Activated T-helper 1 cell treated with anti-CD3 and anti-CD28 coated beads, Interleukin-12 subunit alpha, Interleukin-12 subunit beta, Interleukin-2, Interleukin-4 antibody, amounts not matched to agents 30 ng/mL and 10 ng/mL and 1 ng/mL, durations not matched to agents 14 hours and 24 hours and 36 hours (primary cell): ENCODE data around the gene KIAA1755. TPM values are rescaled to one million over a fixed set of nuclear protein-coding genes. Genes with fewer than 3 reads are reported as not detected.
"Not testable (repeated sequence)": the region's sequence is repeated elsewhere in the genome, so short reads cannot be mapped to it uniquely, and the experiment has no call there.

ENCODE experiments used
- DNase-seq: peaks from one replicate; pipeline ENCODE4 v3.0.0; 2021; ENCODE audit warnings: low spot score
- H3K27ac Mint-ChIP-seq: one replicate; pipeline ENCODE4 v1.8.0; 2021; ENCODE audit warnings: mild to moderate bottlenecking, mixed read lengths
- H3K27me3 Mint-ChIP-seq: one replicate; pipeline ENCODE4 v1.8.0; 2022; ENCODE audit warnings: mild to moderate bottlenecking, moderate library complexity, mixed read lengths; ENCODE audit not compliant: insufficient read depth
- H3K36me3 Mint-ChIP-seq: one replicate; pipeline ENCODE4 v1.8.0; 2021; ENCODE audit warnings: low read depth, mixed read lengths
- H3K4me1 Mint-ChIP-seq: one replicate; pipeline ENCODE4 v1.8.0; 2021; ENCODE audit warnings: low read depth, mixed read lengths
- H3K4me3 Mint-ChIP-seq: one replicate; pipeline ENCODE4 v1.8.0; 2021; ENCODE audit warnings: mild to moderate bottlenecking, moderate library complexity, mixed read lengths
- H3K9me3 Mint-ChIP-seq: one replicate; pipeline ENCODE4 v1.8.0; 2021; ENCODE audit warnings: mixed read lengths
- intact Hi-C: fragments of 100-400 bp; cut with micrococcal nuclease; formaldehyde crosslinking; loops from one replicate; pipeline ENCODE4 v1.15.1; 2024
- total RNA-seq: library from RNA; stranded (reverse); gene quantifications from 2 replicates; pipeline ENCODE4 v1.2.3, GENCODE V29; 2022

The KIAA1755 gene
- total RNA-seq, 1 donor from 2014 or later, result not detected

GRCh38 chr20:38250609-38251008, 9.9 kb downstream of the KIAA1755 start:
- no peak for DNase-seq
- Mint-ChIP-seq H3K4me1 (no peaks in the 10 kb centered on the region), H3K4me3 (no peak overlapping the region), H3K27ac (no peak overlapping the region), H3K27me3 (peaks cover 2% of the 10 kb centered on the region), H3K9me3 (peaks cover 3% of the 10 kb centered on the region), H3K36me3 (no peaks in the 10 kb centered on the region)
- intact Hi-C loops, result no loop called here

- Mint-ChIP-seq H3K27me3 (no peaks in the 10 kb centered on the region), H3K4me1 (no peaks in the 10 kb centered on the region), H3K4me3 (no peak overlapping the region), H3K36me3 (no peaks in the 10 kb centered on the region), H3K9me3 (peaks cover 10% of the 10 kb centered on the region), H3K27ac (no peak overlapping the region)
- no peak for DNase-seq
- intact Hi-C loops, result no loop called here
Observed at GRCh38 chr20:38249536-38250310, 10.8 kb downstream of the KIAA1755 start.

- Mint-ChIP-seq H3K4me3 (no peak overlapping the region), H3K27me3 (no peaks in the 10 kb centered on the region), H3K36me3 (no peaks in the 10 kb centered on the region), H3K27ac (no peak overlapping the region), H3K9me3 (peaks cover 23% of the 10 kb centered on the region), H3K4me1 (no peaks in the 10 kb centered on the region)
- intact Hi-C loops, result no loop called here
- DNase-seq, result no peak
Observed at GRCh38 chr20:38248133-38248532, 12.4 kb downstream of the KIAA1755 start.

GRCh38 chr20:38247725-38248124, 12.8 kb downstream of the KIAA1755 start:
- H3K9me3 Mint-ChIP-seq, result peaks cover 27% of the 10 kb centered on the region
- H3K4me1 Mint-ChIP-seq, DNase-seq, H3K36me3 Mint-ChIP-seq, H3K27me3 Mint-ChIP-seq, H3K4me3 Mint-ChIP-seq, H3K27ac Mint-ChIP-seq, intact Hi-C loops: not testable (repeated sequence)

- Mint-ChIP-seq H3K27me3 (no peaks in the 10 kb centered on the region), H3K27ac (no peak overlapping the region), H3K9me3 (peaks cover 32% of the 10 kb centered on the region), H3K36me3 (no peaks in the 10 kb centered on the region), H3K4me1 (no peaks in the 10 kb centered on the region), H3K4me3 (no peak overlapping the region)
- intact Hi-C loops, result no loop called here
- no peak for DNase-seq
Observed at GRCh38 chr20:38247166-38247509, 13.4 kb downstream of the KIAA1755 start.

- Mint-ChIP-seq H3K27ac (no peak overlapping the region), H3K9me3 (peaks cover 35% of the 10 kb centered on the region), H3K4me1 (no peaks in the 10 kb centered on the region), H3K4me3 (no peak overlapping the region), H3K36me3 (no peaks in the 10 kb centered on the region), H3K27me3 (no peaks in the 10 kb centered on the region)
- intact Hi-C loops, result no loop called here
- DNase-seq, result no peak
Observed at GRCh38 chr20:38246357-38247165, 14.0 kb downstream of the KIAA1755 start.

- H3K4me1 Mint-ChIP-seq, result no peaks in the 10 kb centered on the region
- no peak for DNase-seq
Observed at GRCh38 chr20:38245753-38246152, 14.8 kb downstream of the KIAA1755 start.

GRCh38 chr20:38243709-38244020, 16.9 kb downstream of the KIAA1755 start:
- no peak overlapping the region for H3K4me3 Mint-ChIP-seq
- no peaks in the 10 kb centered on the region for H3K4me1 Mint-ChIP-seq
- no peak for DNase-seq
- peaks cover 41% of the 10 kb centered on the region for H3K9me3 Mint-ChIP-seq
- no peaks in the 10 kb centered on the region for H3K36me3 Mint-ChIP-seq
- no peak overlapping the region for H3K27ac Mint-ChIP-seq
- no peaks in the 10 kb centered on the region for H3K27me3 Mint-ChIP-seq
- intact Hi-C loops, result no loop called here

More at GRCh38 chr20:38245753-38246152, 14.8 kb downstream of the KIAA1755 start:
- H3K4me3 Mint-ChIP-seq, result no peak overlapping the region
- no peak overlapping the region for H3K27ac Mint-ChIP-seq
- no peaks in the 10 kb centered on the region for H3K36me3 Mint-ChIP-seq
- no peaks in the 10 kb centered on the region for H3K27me3 Mint-ChIP-seq
- intact Hi-C loops, result no loop called here
- peaks cover 35% of the 10 kb centered on the region for H3K9me3 Mint-ChIP-seq

GRCh38 chr20:38242848-38243708, 17.5 kb downstream of the KIAA1755 start:
- DNase-seq, result no peak
- intact Hi-C loops, result no loop called here
- no peaks in the 10 kb centered on the region for H3K27me3 Mint-ChIP-seq
- no peak overlapping the region for H3K27ac Mint-ChIP-seq
- H3K4me1 Mint-ChIP-seq, result no peaks in the 10 kb centered on the region
- peaks cover 41% of the 10 kb centered on the region for H3K9me3 Mint-ChIP-seq
- H3K4me3 Mint-ChIP-seq, result no peak overlapping the region
- no peaks in the 10 kb centered on the region for H3K36me3 Mint-ChIP-seq

- no peak for DNase-seq
- no peak overlapping the region for H3K4me3 Mint-ChIP-seq
- H3K4me1 Mint-ChIP-seq, result no peaks in the 10 kb centered on the region
- intact Hi-C loops, result no loop called here
- H3K9me3 Mint-ChIP-seq, result peaks cover 41% of the 10 kb centered on the region
- H3K27ac Mint-ChIP-seq, result no peak overlapping the region
- no peaks in the 10 kb centered on the region for H3K36me3 Mint-ChIP-seq
- H3K27me3 Mint-ChIP-seq, result no peaks in the 10 kb centered on the region
Observed at GRCh38 chr20:38241201-38241600, 19.3 kb downstream of the KIAA1755 start.

GRCh38 chr20:38239441-38239840, 21.1 kb downstream of the KIAA1755 start:
- Mint-ChIP-seq H3K4me3 (no peak overlapping the region), H3K4me1 (no peaks in the 10 kb centered on the region), H3K9me3 (peaks cover 31% of the 10 kb centered on the region), H3K27ac (no peak overlapping the region), H3K36me3 (no peaks in the 10 kb centered on the region), H3K27me3 (no peaks in the 10 kb centered on the region)
- intact Hi-C loops, result no loop called here
- no peak for DNase-seq

GRCh38 chr20:38238829-38239228, 21.7 kb downstream of the KIAA1755 start:
- H3K27me3 Mint-ChIP-seq, result no peaks in the 10 kb centered on the region
- DNase-seq, result no peak
- no peaks in the 10 kb centered on the region for H3K36me3 Mint-ChIP-seq
- no peak overlapping the region for H3K4me3 Mint-ChIP-seq
- H3K27ac Mint-ChIP-seq, result no peak overlapping the region
- peaks cover 25% of the 10 kb centered on the region for H3K9me3 Mint-ChIP-seq
- intact Hi-C loops, result no loop called here
- no peaks in the 10 kb centered on the region for H3K4me1 Mint-ChIP-seq

- Mint-ChIP-seq H3K4me3 (no peak overlapping the region), H3K4me1 (no peaks in the 10 kb centered on the region), H3K27ac (no peak overlapping the region), H3K27me3 (no peaks in the 10 kb centered on the region), H3K36me3 (no peaks in the 10 kb centered on the region), H3K9me3 (peaks cover 11% of the 10 kb centered on the region)
- intact Hi-C loops, result no loop called here
- no peak for DNase-seq
Observed at GRCh38 chr20:38237381-38237780, 23.2 kb downstream of the KIAA1755 start.
